ENCODE measurements around the gene RPL7L1. TPM values are rescaled to one million over a fixed set of nuclear protein-coding genes. Genes with fewer than 3 reads are reported as not detected.

Gene RPL7L1
- total and polyA plus RNA-seq, 8 donors, result 64.6 to 122 (median 111) TPM

GRCh38 chr6:42860036-42860435 lies 19.4 kb upstream of the RPL7L1 start:
- Histone ChIP-seq H3K4me1 (no peaks in the 10 kb centered on the region), H3K27me3 (no peaks in the 10 kb centered on the region), H3K9me3 (no peaks in the 10 kb centered on the region), H3K4me3 (no peak overlapping the region), H3K27ac (no peak overlapping the region), H3K36me3 (peaks cover 0 to 100% of the 10 kb centered on the region in 2 donors)
- intact Hi-C loops (cut with DNase I), result no loop called here
- no peak for TF ChIP-seq CTCF (IDR thresholded peaks at IDR 0.05)
- ATAC-seq (no peak), DNase-seq (no peak)

GRCh38 chr6:42860481-42860880 lies 18.9 kb upstream of the RPL7L1 start:
- intact Hi-C loops (cut with DNase I), result no loop called here
- no peak for TF ChIP-seq CTCF (IDR thresholded peaks at IDR 0.05)
- Histone ChIP-seq H3K4me3 (no peak overlapping the region), H3K27me3 (no peaks in the 10 kb centered on the region), H3K27ac (no peak overlapping the region), H3K36me3 (peaks cover 0 to 100% of the 10 kb centered on the region in 2 donors), H3K9me3 (no peaks in the 10 kb centered on the region), H3K4me1 (no peaks in the 10 kb centered on the region)
- DNase-seq, result no peak
- no peak for ATAC-seq

DNA sequence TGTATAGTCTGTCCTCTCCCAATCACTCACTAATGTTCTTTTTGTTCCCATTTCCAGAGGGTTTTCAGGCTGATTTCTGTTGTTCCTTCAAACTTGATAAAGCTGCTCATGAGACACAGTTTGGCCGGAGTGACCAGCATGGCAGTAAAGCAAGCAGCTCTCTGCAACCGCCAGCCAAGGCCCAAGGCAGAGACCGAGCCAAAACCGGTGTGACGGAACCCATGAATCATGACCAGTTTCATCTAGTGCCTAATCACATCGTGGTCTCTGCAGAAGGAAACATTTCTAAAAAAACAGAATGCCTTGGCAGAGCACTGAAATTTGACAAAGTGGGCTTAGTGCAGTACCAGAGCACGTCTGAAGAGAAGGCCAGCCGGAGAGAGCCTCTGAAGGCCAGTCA lies 14.8 kb upstream of the RPL7L1 start:
- H3K4me3 ChIP-seq, result no peak overlapping the region
- no peak for DNase-seq
- no peak for TF ChIP-seq CTCF (IDR thresholded peaks at IDR 0.05)
- H3K4me1 ChIP-seq, result no peaks in the 10 kb centered on the region
- H3K36me3 ChIP-seq, result peaks cover 0 to 99% of the 10 kb centered on the region in 2 donors
- H3K9me3 ChIP-seq, result no peaks in the 10 kb centered on the region
- no peaks in the 10 kb centered on the region for H3K27me3 ChIP-seq
- intact Hi-C loops (cut with DNase I), result no loop called here
- no peak overlapping the region for H3K27ac ChIP-seq
- no peak for ATAC-seq

DNA sequence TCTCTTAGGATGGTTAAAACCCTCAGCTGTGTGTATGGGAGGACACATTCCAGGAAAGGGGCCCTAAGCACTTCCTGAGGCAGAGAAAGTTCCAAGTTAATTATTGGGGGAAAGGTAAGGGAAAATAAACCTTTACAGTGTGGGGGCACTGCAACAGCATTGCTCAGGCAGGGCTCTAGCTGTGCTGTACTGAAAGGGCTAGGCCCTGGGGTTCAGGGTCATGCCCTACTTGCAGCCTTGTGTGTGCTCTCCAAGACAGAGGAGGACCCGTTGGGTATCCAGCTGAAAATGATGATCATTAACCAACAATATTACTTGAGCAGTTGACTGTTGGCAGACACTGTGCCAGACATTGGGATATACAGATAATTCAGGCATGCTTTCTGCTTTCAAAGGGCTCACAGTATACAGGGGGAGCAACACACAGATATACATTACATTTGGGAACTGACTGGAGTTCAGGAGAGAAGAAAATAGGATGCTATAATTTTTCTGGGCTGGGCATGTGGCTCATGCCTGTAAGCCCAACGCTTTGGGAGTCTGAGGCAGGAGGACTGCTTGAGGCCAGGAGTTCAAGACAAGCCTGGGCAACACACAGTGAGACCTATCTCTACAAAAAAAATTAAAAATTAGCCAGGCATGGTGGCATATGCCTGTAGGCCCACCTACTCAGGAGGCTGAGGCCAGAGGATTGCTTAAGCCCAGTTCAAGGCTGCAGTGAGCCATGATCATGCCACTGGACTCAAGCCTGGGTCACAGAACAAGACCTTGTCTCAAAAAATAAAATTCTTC lies 9.1 kb upstream of the RPL7L1 start:
- H3K36me3 ChIP-seq, result peaks cover 0 to 41% of the 10 kb centered on the region in 2 donors
- no peak overlapping the region for H3K4me3 ChIP-seq
- no peaks in the 10 kb centered on the region for H3K4me1 ChIP-seq
- intact Hi-C loops (cut with DNase I), result no loop called here
- no peak for ATAC-seq
- TF ChIP-seq CTCF (IDR thresholded peaks at IDR 0.05), result no peak
- H3K9me3 ChIP-seq, result no peaks in the 10 kb centered on the region
- no peaks in the 10 kb centered on the region for H3K27me3 ChIP-seq
- no peak overlapping the region for H3K27ac ChIP-seq
- DNase-seq, result no peak

DNA sequence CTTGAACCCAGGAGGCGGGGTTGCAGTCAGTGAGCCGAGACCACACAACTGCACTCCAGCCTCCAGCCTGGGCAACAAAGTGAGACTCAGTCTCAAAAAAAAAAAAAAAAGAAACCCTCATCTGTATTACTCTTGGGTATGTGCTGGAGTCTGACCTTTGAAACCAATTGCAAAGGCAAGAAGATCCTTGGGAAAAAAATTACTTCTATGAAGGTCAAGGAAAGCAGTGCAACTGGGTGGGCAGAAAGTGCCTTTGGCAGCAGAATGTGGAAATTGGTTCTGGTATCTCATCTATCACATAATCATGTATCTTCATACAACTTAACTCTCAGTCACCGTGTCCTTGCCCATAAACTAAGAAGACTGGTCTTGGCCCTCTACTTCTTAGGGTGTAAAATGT lies 7.7 kb upstream of the RPL7L1 start:
- H3K36me3 ChIP-seq, result peaks cover 0 to 28% of the 10 kb centered on the region in 2 donors
- ATAC-seq (no peak), DNase-seq (no peak)
- intact Hi-C loops (cut with DNase I), result no loop called here
- H3K4me1 ChIP-seq, result no peaks in the 10 kb centered on the region
- no peak for TF ChIP-seq CTCF (IDR thresholded peaks at IDR 0.05)
- H3K9me3 ChIP-seq, result no peaks in the 10 kb centered on the region
- H3K4me3 ChIP-seq, result no peak overlapping the region
- H3K27me3 ChIP-seq, result no peaks in the 10 kb centered on the region
- no peak overlapping the region for H3K27ac ChIP-seq

All from left lung (tissue), 10 donors.